Stomach (tissue), 9 donors: ENCODE results near the gene PKHD1. TPM values are rescaled to one million over a fixed set of nuclear protein-coding genes. Genes with fewer than 3 reads are reported as not detected.

Experiments used
- DNase-seq, 2 donors: peaks; one replicate each; pipeline versions ENCODE4 v3.0.0 to v3.0.0-alpha.2; 2013 to 2019
- H3K27ac ChIP-seq, 5 donors: fragments of 200-600 bp in 4 of 5; sonication (generic) in 4 of 5; one replicate each; pipeline ENCODE4 v1.5.1; 2013 to 2019; ENCODE audit warnings: mild to moderate bottlenecking in 1 of 5, moderate library complexity in 1 of 5
- H3K27me3 ChIP-seq, 3 donors: fragments of 200-600 bp; sonication (generic); one replicate each; pipeline ENCODE4 v1.5.1; 2017 to 2019; ENCODE audit warnings: mixed run types in 1 of 3
- H3K36me3 ChIP-seq, 4 donors: fragments of 200-600 bp; sonication (generic); 1 replicate in 3 of 4; 2 replicates in 1 of 4; pipeline ENCODE4 v1.5.1; 2016 to 2019
- H3K4me1 ChIP-seq, 4 donors: fragments of 200-600 bp; sonication (generic); one replicate each; pipeline ENCODE4 v1.5.1; 2016 to 2019
- H3K4me3 ChIP-seq, 4 donors: fragments of 200-600 bp; sonication (generic) in 3 of 4; one replicate each; pipeline ENCODE4 v1.5.1; 2016 to 2019; ENCODE audit warnings: mild to moderate bottlenecking in 1 of 4
- H3K9me3 ChIP-seq, 4 donors: fragments of 200-600 bp; sonication (generic); one replicate each; pipeline ENCODE4 v1.5.1; 2016 to 2019
- CTCF ChIP-seq, 7 experiments: fragments of 450-650 bp in 4 of 7; fragments of 200-600 bp in 3 of 7; sonication (generic) in 3 of 7; IDR thresholded peaks; one replicate each; pipeline ENCODE4 v1.5.1; 2016 to 2019; ENCODE audit warnings: antibody characterized with exemption in 7 of 7, control low read depth in 2 of 7, mild to moderate bottlenecking in 1 of 7
- EP300 ChIP-seq: sonication (generic); formaldehyde crosslinking; IDR thresholded peaks from one replicate; pipeline ENCODE4 v1.6.1; 2017; ENCODE audit warnings: antibody characterized with exemption
- POLR2A ChIP-seq, 4 donors: fragments of 450-650 bp; IDR thresholded peaks; one replicate each; pipeline ENCODE4 v1.6.1; 2016; ENCODE audit warnings: antibody characterized with exemption in 4 of 4, control low read depth in 2 of 4, mild to moderate bottlenecking in 1 of 4, moderate library complexity in 1 of 4
- POLR2AphosphoS5 ChIP-seq, 3 donors: sonication (generic); formaldehyde crosslinking; IDR thresholded peaks; one replicate each; pipeline ENCODE4 v1.6.1; 2016; ENCODE audit warnings: antibody characterized with exemption in 3 of 3
- WGBS, 5 donors: extraction: QIAGEN DNeasy Blood & Tissue Kit in 3 of 5; methylation state at CpG; one replicate each; pipeline versions ENCODE4 v1.1.5 to v1.1.7; 2013 to 2018; 5-methylcytosine and 5-hydroxymethylcytosine counted together
- intact Hi-C: fragments of 100-400 bp; cut with DNase I; formaldehyde crosslinking; loops from one replicate; pipeline ENCODE4 v1.15.1; 2023; ENCODE audit warnings: low total_unique reads
- polyA plus RNA-seq, 3 donors: library from polyadenylated mRNA; stranded (reverse); fragments of 200-250 nt; gene quantifications; one replicate each; pipeline ENCODE4 v1.2.3, GENCODE V29; 2013
- total RNA-seq, 5 donors: library from RNA; depleted of rRNA; stranded (reverse); fragments of >200 nt; gene quantifications; one replicate each; pipeline versions ENCODE4 v1.1.0 to v1.2.3, GENCODE V29; 2014 to 2016
- donor health status: healthy with polysubstance abuse.
- donor health status: Bipolar disorder and iron deficiency.
- donor health status: healthy.

Gene PKHD1
- total and polyA plus RNA-seq, 8 donors, result 0.19 to 19.2 (median 4.6) TPM; not detected in 2

- Histone ChIP-seq H3K9me3 (no peaks in the 10 kb centered on the region), H3K4me1 (no peaks in the 10 kb centered on the region), H3K27ac (no peak overlapping the region), H3K4me3 (no peak overlapping the region), H3K27me3 (no peaks in the 10 kb centered on the region), H3K36me3 (no peaks in the 10 kb centered on the region)
- intact Hi-C loops, result no loop called here
- 56 to 61% (median 60%) methylated on average over 6 of the region's 6 CpGs for WGBS, 5 donors
- no peak for DNase-seq
- no peak for TF ChIP-seq CTCF (IDR thresholded peaks at IDR 0.05)
- no peak for TF ChIP-seq POLR2A (IDR thresholded peaks at IDR 0.05)
- no peak for TF ChIP-seq EP300
- no peak for TF ChIP-seq POLR2AphosphoS5 (IDR thresholded peaks at IDR 0.05)
These were observed 268.8 kb downstream of the PKHD1 start for GRCh38 chr6:51818520-51819022.

- intact Hi-C loops, result no loop called here
- Histone ChIP-seq H3K4me1 (no peaks in the 10 kb centered on the region), H3K36me3 (no peaks in the 10 kb centered on the region), H3K27ac (no peak overlapping the region), H3K27me3 (no peaks in the 10 kb centered on the region), H3K4me3 (no peak overlapping the region), H3K9me3 (no peaks in the 10 kb centered on the region)
- no peak for TF ChIP-seq EP300
- TF ChIP-seq POLR2AphosphoS5 (IDR thresholded peaks at IDR 0.05), result no peak
- no peak for TF ChIP-seq POLR2A (IDR thresholded peaks at IDR 0.05)
- TF ChIP-seq CTCF (IDR thresholded peaks at IDR 0.05), result no peak
- DNase-seq, result no peak
- 59 to 75% (median 65%) methylated on average over 7 of the region's 7 CpGs for WGBS, 5 donors
These were observed 269.6 kb downstream of the PKHD1 start for GRCh38 chr6:51817832-51818231.

- Histone ChIP-seq H3K4me1 (no peaks in the 10 kb centered on the region), H3K27me3 (no peaks in the 10 kb centered on the region), H3K36me3 (no peaks in the 10 kb centered on the region), H3K9me3 (peaks cover 0 to 13% (median 0%) of the 10 kb centered on the region in 4 donors), H3K4me3 (no peak overlapping the region), H3K27ac (no peak overlapping the region)
- no peak for DNase-seq
- intact Hi-C loops, result no loop called here
- WGBS, 5 donors, result 44 to 63% (median 57%) methylated on average over 1 of the region's 1 CpG
- TF ChIP-seq EP300, result no peak
- TF ChIP-seq CTCF (IDR thresholded peaks at IDR 0.05), result no peak
- TF ChIP-seq POLR2AphosphoS5 (IDR thresholded peaks at IDR 0.05), result no peak
- TF ChIP-seq POLR2A (IDR thresholded peaks at IDR 0.05), result no peak
These were observed 273.0 kb downstream of the PKHD1 start for GRCh38 chr6:51814418-51814817.

GRCh38 chr6:51813904-51814303 lies 273.5 kb downstream of the PKHD1 start:
- Histone ChIP-seq H3K9me3 (peaks cover 0 to 13% (median 0%) of the 10 kb centered on the region in 4 donors), H3K27me3 (no peaks in the 10 kb centered on the region), H3K4me1 (no peaks in the 10 kb centered on the region), H3K4me3 (no peak overlapping the region), H3K27ac (no peak overlapping the region), H3K36me3 (no peaks in the 10 kb centered on the region)
- intact Hi-C loops, result no loop called here
- 40 to 59% (median 53%) methylated on average over 1 of the region's 1 CpG for WGBS, 5 donors
- TF ChIP-seq POLR2A (IDR thresholded peaks at IDR 0.05), result no peak
- TF ChIP-seq CTCF (IDR thresholded peaks at IDR 0.05), result no peak
- no peak for TF ChIP-seq POLR2AphosphoS5 (IDR thresholded peaks at IDR 0.05)
- TF ChIP-seq EP300, result no peak
- no peak for DNase-seq
